Mesenchymal stem cell (in vitro differentiated cells and primary cell): ENCODE results near the gene MICAL2.

Source experiments
- DNase-seq: peaks from one replicate; pipeline ENCODE4 v3.0.0-alpha.2; 2013
- H2AFZ ChIP-seq: one replicate; pipeline ENCODE4 v1.6.1; 2013; ENCODE audit warnings: low read depth, mild to moderate bottlenecking, control low read depth, inconsistent platforms, low read length, moderate library complexity
- H2AK5ac ChIP-seq: 2 replicates; pipeline ENCODE4 v1.6.1; 2013; ENCODE audit warnings: low read length, moderate library complexity, mild to moderate bottlenecking, inconsistent platforms; ENCODE audit not compliant: severe bottlenecking
- H2BK120ac ChIP-seq: one replicate; pipeline ENCODE4 v1.6.1; 2013; ENCODE audit warnings: low read depth, mild to moderate bottlenecking, inconsistent platforms, low read length, moderate library complexity
- H2BK12ac ChIP-seq, 2 experiments: one replicate each; pipeline ENCODE4 v1.6.1; 2013; ENCODE audit warnings: inconsistent platforms in 2 of 2, low read length in 2 of 2, mild to moderate bottlenecking in 2 of 2, moderate library complexity in 2 of 2, control low read depth in 1 of 2
- H2BK15ac ChIP-seq: one replicate; pipeline ENCODE4 v1.6.1; 2013; ENCODE audit warnings: mild to moderate bottlenecking, low read depth, inconsistent platforms; ENCODE audit not compliant: poor library complexity, severe bottlenecking
- H2BK5ac ChIP-seq: 2 replicates; pipeline ENCODE4 v1.6.1; 2013; ENCODE audit warnings: low read depth, mild to moderate bottlenecking, low read length, control low read depth, inconsistent platforms; ENCODE audit not compliant: poor library complexity, severe bottlenecking
- H3K14ac ChIP-seq, 2 experiments: one replicate each; pipeline ENCODE4 v1.6.1; 2013; ENCODE audit warnings: inconsistent platforms in 2 of 2, low read length in 2 of 2, control low read depth in 1 of 2, mild to moderate bottlenecking in 1 of 2, moderate library complexity in 1 of 2
- H3K18ac ChIP-seq, 2 experiments: one replicate each; pipeline ENCODE4 v1.6.1; 2013; ENCODE audit warnings: inconsistent platforms in 2 of 2, low read length in 2 of 2, control low read depth in 1 of 2, low read depth in 1 of 2, mild to moderate bottlenecking in 1 of 2
- H3K23ac ChIP-seq, 2 experiments: one replicate each; pipeline ENCODE4 v1.6.1; 2013; ENCODE audit warnings: inconsistent platforms in 2 of 2, low read length in 2 of 2, mild to moderate bottlenecking in 2 of 2, moderate library complexity in 2 of 2, control low read depth in 1 of 2
- H3K27ac ChIP-seq: 2 replicates; pipeline ENCODE4 v1.5.1; 2013; ENCODE audit warnings: mild to moderate bottlenecking, moderate library complexity, low read length, control low read depth, inconsistent platforms; ENCODE audit not compliant: poor library complexity, severe bottlenecking
- H3K27me3 ChIP-seq, 2 experiments: 2 replicates each; pipeline versions ENCODE4 v1.6.1 to v1.7.0; 2013; ENCODE audit warnings: low read length in 2 of 2, mild to moderate bottlenecking in 2 of 2, moderate library complexity in 2 of 2, control low read depth in 1 of 2, inconsistent platforms in 1 of 2; ENCODE audit not compliant: control insufficient read depth in 1 of 2, insufficient read depth in 1 of 2
- H3K36me3 ChIP-seq, 2 experiments: 2 replicates each; pipeline versions ENCODE4 v1.6.1 to v1.7.0; 2013; ENCODE audit warnings: low read length in 2 of 2, control low read depth in 1 of 2, inconsistent platforms in 1 of 2, low read depth in 1 of 2, mild to moderate bottlenecking in 1 of 2; ENCODE audit not compliant: insufficient read depth in 2 of 2, control insufficient read depth in 1 of 2
- H3K4ac ChIP-seq, 2 experiments: one replicate each; pipeline ENCODE4 v1.6.1; 2013; ENCODE audit warnings: inconsistent platforms in 2 of 2, low read length in 2 of 2, mild to moderate bottlenecking in 2 of 2, moderate library complexity in 2 of 2, control low read depth in 1 of 2, low read depth in 1 of 2
- H3K4me1 ChIP-seq: 2 replicates; pipeline ENCODE4 v1.6.1; 2013; ENCODE audit warnings: low read depth, low read length, control low read depth; ENCODE audit not compliant: control insufficient read depth, insufficient read depth
- H3K4me2 ChIP-seq: 2 replicates; pipeline ENCODE4 v1.6.1; 2013; ENCODE audit warnings: low read length, mild to moderate bottlenecking, inconsistent platforms; ENCODE audit not compliant: poor library complexity, severe bottlenecking
- H3K4me3 ChIP-seq, 2 experiments: 2 replicates each; pipeline versions ENCODE4 v1.5.1 to v1.7.0; 2013; ENCODE audit warnings: low read length in 2 of 2, mild to moderate bottlenecking in 2 of 2, control low read depth in 1 of 2, low read depth in 1 of 2; ENCODE audit not compliant: insufficient read depth in 1 of 2
- H3K79me1 ChIP-seq: replicated peaks from 2 replicates; pipeline ENCODE4 v1.6.1; 2013; ENCODE audit warnings: mild to moderate bottlenecking, control low read depth, low read length, inconsistent platforms; ENCODE audit not compliant: poor library complexity, severe bottlenecking
- H3K9ac ChIP-seq: 2 replicates; pipeline ENCODE4 v1.7.0; 2013; ENCODE audit warnings: mild to moderate bottlenecking, low read length, moderate library complexity
- H3K9me3 ChIP-seq: 2 replicates; pipeline ENCODE4 v1.7.0; 2013; ENCODE audit warnings: mild to moderate bottlenecking, low read length; ENCODE audit not compliant: control insufficient read depth
- H4K8ac ChIP-seq: one replicate; pipeline ENCODE4 v1.6.1; 2013; ENCODE audit warnings: inconsistent platforms, mild to moderate bottlenecking, low read length, moderate library complexity
- H4K91ac ChIP-seq: one replicate; pipeline ENCODE4 v1.6.1; 2013; ENCODE audit warnings: mild to moderate bottlenecking, low read length, inconsistent platforms
- WGBS: methylation state at CpG from one replicate; pipeline ENCODE4 v1.1.7; 2013; ENCODE audit warnings: mixed read lengths; 5-methylcytosine and 5-hydroxymethylcytosine counted together

Gene MICAL2

GRCh38 chr11:12269446-12270214 is 159.2 kb downstream of the MICAL2 start:
- H3K14ac ChIP-seq: peak overlapping the region in 1 of 2 experiments; percentile 64
- H2BK15ac ChIP-seq: no peak overlapping the region
- H3K4ac ChIP-seq: peak overlapping the region; percentile 17 to 18
- peaks cover 2 to 20% of the 10 kb centered on the region in 2 experiments for H3K36me3 ChIP-seq
- no peaks in the 10 kb centered on the region for H3K79me1 ChIP-seq
- H2BK12ac ChIP-seq: peak overlapping the region; percentile 29 to 59
- no peak overlapping the region for H3K9ac ChIP-seq
- H3K4me2 ChIP-seq: no peak overlapping the region
- H3K27me3 ChIP-seq: no peaks in the 10 kb centered on the region
- peaks cover 20% of the 10 kb centered on the region for H3K4me1 ChIP-seq
- H3K27ac ChIP-seq: no peak overlapping the region
- H2BK5ac ChIP-seq: no peak overlapping the region
- H3K9me3 ChIP-seq: no peaks in the 10 kb centered on the region
- H4K8ac ChIP-seq: no peak overlapping the region
- no peak overlapping the region for H2BK120ac ChIP-seq
- no peak overlapping the region for H4K91ac ChIP-seq
- no peak for DNase-seq
- 79% methylated on average over 12 of the region's 12 CpGs for WGBS
- H2AK5ac ChIP-seq: peak overlapping the region; percentile 49
- H2AFZ ChIP-seq: no peak overlapping the region
- no peak overlapping the region for H3K18ac ChIP-seq
- no peak overlapping the region for H3K23ac ChIP-seq
- no peak overlapping the region for H3K4me3 ChIP-seq

GRCh38 chr11:12270215-12270797 is 159.9 kb downstream of the MICAL2 start:
- Histone ChIP-seq H3K9me3 (no peaks in the 10 kb centered on the region), H2BK120ac (peak overlapping the region; percentile 34)
- WGBS: 93% methylated on average over 6 of the region's 6 CpGs

GRCh38 chr11:12270817-12271216 is 160.4 kb downstream of the MICAL2 start:
- Histone ChIP-seq H3K4me3 (no peak overlapping the region), H3K9ac (no peak overlapping the region), H2BK15ac (no peak overlapping the region), H3K27me3 (no peaks in the 10 kb centered on the region), H3K27ac (no peak overlapping the region), H3K23ac (no peak overlapping the region), H4K91ac (peak overlapping the region; percentile 29), H3K4ac (no peak overlapping the region), H3K4me1 (peaks cover 23% of the 10 kb centered on the region), H2BK12ac (no peak overlapping the region), H2AFZ (no peak overlapping the region), H2BK5ac (no peak overlapping the region), H3K18ac (no peak overlapping the region), H3K36me3 (peaks cover 0 to 20% of the 10 kb centered on the region in 2 experiments), H3K79me1 (no peaks in the 10 kb centered on the region), H4K8ac (peak overlapping the region; percentile 27), H3K9me3 (no peaks in the 10 kb centered on the region), H3K4me2 (no peak overlapping the region), H2BK120ac (no peak overlapping the region), H2AK5ac (no peak overlapping the region), H3K14ac (no peak overlapping the region)
- no peak for DNase-seq
- 84% methylated on average over 8 of the region's 8 CpGs for WGBS

More at GRCh38 chr11:12270215-12270797, 159.9 kb downstream of the MICAL2 start:
- no peaks in the 10 kb centered on the region for H3K27me3 ChIP-seq
- no peak overlapping the region for H2AFZ ChIP-seq
- H3K4me2 ChIP-seq: no peak overlapping the region
- peak overlapping the region; percentile 49 for H2AK5ac ChIP-seq
- H3K4me1 ChIP-seq: peaks cover 23% of the 10 kb centered on the region
- no peak for DNase-seq
- H3K36me3 ChIP-seq: peaks cover 0 to 20% of the 10 kb centered on the region in 2 experiments
- peak overlapping the region in 1 of 2 experiments; percentile 61 for H3K14ac ChIP-seq
- no peak overlapping the region for H3K18ac ChIP-seq
- H4K8ac ChIP-seq: peak overlapping the region; percentile 63
- H3K4me3 ChIP-seq: no peak overlapping the region
- H4K91ac ChIP-seq: no peak overlapping the region
- H3K23ac ChIP-seq: no peak overlapping the region
- H2BK15ac ChIP-seq: no peak overlapping the region
- H2BK5ac ChIP-seq: no peak overlapping the region
- peak overlapping the region; percentile 6 to 36 for H3K4ac ChIP-seq
- H3K27ac ChIP-seq: no peak overlapping the region
- H2BK12ac ChIP-seq: peak overlapping the region in 1 of 2 experiments; percentile 29
- no peak overlapping the region for H3K9ac ChIP-seq
- H3K79me1 ChIP-seq: no peaks in the 10 kb centered on the region

GRCh38 chr11:12271241-12271640 is 160.9 kb downstream of the MICAL2 start:
- WGBS: 100% methylated on average over 1 of the region's 4 CpGs
- no peak overlapping the region for H3K4me2 ChIP-seq
- H4K8ac ChIP-seq: no peak overlapping the region
- no peak overlapping the region for H4K91ac ChIP-seq
- no peak overlapping the region for H3K4me3 ChIP-seq
- no peaks in the 10 kb centered on the region for H3K9me3 ChIP-seq
- H2BK12ac ChIP-seq: no peak overlapping the region
- peaks cover 23% of the 10 kb centered on the region for H3K4me1 ChIP-seq
- no peak overlapping the region for H2BK5ac ChIP-seq
- H3K79me1 ChIP-seq: no peaks in the 10 kb centered on the region
- DNase-seq: no peak
- peaks cover 0 to 20% of the 10 kb centered on the region in 2 experiments for H3K36me3 ChIP-seq
- no peak overlapping the region for H2BK120ac ChIP-seq
- H3K9ac ChIP-seq: no peak overlapping the region
- no peak overlapping the region for H3K4ac ChIP-seq
- H3K14ac ChIP-seq: no peak overlapping the region
- H2AFZ ChIP-seq: no peak overlapping the region
- no peak overlapping the region for H3K23ac ChIP-seq
- H3K18ac ChIP-seq: no peak overlapping the region
- no peak overlapping the region for H2BK15ac ChIP-seq
- no peaks in the 10 kb centered on the region for H3K27me3 ChIP-seq
- no peak overlapping the region for H3K27ac ChIP-seq
- no peak overlapping the region for H2AK5ac ChIP-seq
